GM12872 (cell line): Measurements from ENCODE around the gene PKD1L1.

Experiments used
- TF ChIP-seq, protein P1 (sequence below): IDR thresholded peaks from 3 replicates; pipeline ENCODE4 v1.5.1; 2011; ENCODE audit warnings: low read depth, mild to moderate bottlenecking, low read length, moderate library complexity; ENCODE audit not compliant: insufficient read depth

The PKD1L1 gene

DNA sequence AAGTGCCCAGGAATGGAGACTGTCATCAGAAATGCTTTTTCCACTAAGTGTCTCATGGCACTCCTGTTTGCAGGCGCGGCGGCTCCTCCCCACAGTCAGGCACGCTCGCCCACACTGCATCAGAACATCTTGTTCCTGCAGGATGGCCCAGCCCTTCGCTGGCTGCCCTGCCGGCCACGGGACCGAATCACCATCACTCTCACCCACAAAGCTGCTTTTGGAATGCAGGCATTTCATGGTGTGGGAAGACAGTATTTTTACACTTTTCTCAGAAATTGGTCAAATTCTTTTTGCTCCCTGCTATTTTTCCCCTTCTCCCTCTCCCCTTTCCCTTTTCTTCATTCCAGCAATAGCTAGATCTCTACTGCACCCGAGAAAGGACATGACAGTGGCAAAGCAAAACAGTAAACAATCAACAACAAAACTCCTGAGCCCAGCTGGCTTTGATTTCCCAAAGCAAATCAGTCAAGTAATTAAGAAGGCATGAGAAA is 190.3 kb downstream of the PKD1L1 start:
- TF ChIP-seq, protein P1, sequence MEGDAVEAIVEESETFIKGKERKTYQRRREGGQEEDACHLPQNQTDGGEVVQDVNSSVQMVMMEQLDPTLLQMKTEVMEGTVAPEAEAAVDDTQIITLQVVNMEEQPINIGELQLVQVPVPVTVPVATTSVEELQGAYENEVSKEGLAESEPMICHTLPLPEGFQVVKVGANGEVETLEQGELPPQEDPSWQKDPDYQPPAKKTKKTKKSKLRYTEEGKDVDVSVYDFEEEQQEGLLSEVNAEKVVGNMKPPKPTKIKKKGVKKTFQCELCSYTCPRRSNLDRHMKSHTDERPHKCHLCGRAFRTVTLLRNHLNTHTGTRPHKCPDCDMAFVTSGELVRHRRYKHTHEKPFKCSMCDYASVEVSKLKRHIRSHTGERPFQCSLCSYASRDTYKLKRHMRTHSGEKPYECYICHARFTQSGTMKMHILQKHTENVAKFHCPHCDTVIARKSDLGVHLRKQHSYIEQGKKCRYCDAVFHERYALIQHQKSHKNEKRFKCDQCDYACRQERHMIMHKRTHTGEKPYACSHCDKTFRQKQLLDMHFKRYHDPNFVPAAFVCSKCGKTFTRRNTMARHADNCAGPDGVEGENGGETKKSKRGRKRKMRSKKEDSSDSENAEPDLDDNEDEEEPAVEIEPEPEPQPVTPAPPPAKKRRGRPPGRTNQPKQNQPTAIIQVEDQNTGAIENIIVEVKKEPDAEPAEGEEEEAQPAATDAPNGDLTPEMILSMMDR, result no peak

DNA sequence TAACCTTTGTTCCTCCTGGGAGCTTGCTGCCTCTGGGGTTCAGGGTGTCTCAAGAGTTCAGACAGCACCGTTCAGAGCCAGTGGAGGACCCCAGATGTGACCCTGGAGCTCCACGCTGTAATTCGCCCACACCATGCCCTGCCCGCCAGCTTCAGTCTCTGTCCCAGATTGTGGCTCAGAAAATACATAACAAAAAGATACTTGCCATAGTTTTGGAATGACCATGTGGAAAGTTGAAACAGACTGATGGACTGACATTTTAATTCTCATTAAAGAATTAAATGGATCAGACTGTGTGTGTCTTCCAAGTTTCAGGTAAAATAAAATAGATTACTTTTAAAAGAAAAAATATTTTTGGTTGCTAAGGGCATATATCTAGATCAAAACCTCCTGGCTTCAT is 191.6 kb downstream of the PKD1L1 start:
- TF ChIP-seq, protein P1, result no peak

DNA sequence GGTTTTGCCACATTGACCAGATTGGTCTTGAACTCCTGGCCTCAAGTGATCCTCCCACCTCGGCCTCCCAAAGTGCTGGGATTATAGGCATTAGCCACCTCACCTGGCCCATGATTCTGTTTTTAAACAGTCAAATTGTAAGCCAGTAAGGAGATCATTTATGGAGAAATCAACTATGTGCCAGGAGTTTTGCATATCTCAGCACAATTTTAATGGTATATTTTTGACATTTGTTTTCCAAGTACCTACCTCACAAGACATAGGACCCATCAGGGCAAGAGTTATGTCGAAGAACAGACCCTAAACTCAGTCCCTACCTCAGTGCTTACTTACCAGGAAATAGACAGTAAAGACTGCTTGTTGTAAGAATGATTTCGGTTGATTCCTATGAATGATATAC is 193.0 kb downstream of the PKD1L1 start:
- TF ChIP-seq, protein P1, result no peak

DNA sequence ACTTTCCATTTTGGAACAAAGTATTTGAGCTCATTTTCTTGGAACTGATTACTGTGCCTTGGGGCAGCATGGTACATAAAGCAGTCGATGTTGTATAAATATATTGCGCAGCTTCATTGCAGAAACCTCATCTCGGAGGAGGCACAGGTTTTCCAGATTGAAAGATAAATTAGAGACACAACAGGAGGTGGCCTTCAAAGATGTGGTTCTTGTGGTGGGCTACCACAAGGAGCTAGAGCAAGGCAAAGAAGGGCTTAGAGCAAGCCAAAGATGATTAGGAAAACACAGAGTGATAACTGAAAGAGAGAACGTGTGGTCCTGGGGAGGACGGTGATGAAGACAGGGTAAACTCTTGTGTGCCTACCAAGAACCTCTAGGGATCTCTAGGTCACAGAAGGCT is 197.2 kb downstream of the PKD1L1 start:
- TF ChIP-seq, protein P1, result no peak

DNA sequence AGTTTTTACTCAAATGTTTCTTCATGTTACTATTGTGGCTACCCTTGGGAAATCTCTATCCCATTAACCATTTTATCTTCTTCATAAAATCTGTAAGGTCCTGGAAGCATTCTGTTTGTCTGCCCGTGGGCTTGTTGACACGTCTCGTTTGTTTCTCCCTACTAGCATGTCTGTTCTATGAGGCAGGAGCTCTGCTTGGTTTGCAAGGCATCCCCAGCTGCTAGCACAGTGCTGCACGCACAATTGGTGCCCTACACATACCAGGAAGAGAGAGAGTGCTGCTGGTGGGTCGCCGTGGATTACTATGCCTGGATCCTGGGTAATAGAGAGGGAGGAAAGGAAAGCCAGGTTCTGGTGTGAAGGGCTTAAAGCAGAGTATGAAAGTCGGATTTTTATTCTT is 200.2 kb downstream of the PKD1L1 start:
- TF ChIP-seq, protein P1, result no peak

DNA sequence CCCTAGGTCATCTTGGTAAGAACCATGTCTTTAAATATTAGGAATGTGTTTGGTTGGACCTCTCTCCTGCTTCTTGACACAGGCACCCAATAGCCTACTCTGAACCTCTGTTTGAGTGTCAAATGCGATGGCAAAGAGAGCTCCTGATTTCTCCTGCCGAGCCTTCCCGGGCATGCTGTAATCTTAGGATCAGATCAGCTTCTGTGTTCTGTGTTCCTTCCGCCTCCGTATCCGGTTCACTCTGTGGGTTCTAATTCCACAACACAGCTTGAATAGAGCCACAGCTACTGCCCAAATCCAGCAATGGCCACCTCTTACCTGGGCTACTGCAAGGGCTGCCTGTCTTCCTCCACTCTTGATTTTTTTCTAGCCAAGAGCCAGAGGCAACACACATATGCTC is 201.1 kb downstream of the PKD1L1 start:
- TF ChIP-seq, protein P1, result no peak

DNA sequence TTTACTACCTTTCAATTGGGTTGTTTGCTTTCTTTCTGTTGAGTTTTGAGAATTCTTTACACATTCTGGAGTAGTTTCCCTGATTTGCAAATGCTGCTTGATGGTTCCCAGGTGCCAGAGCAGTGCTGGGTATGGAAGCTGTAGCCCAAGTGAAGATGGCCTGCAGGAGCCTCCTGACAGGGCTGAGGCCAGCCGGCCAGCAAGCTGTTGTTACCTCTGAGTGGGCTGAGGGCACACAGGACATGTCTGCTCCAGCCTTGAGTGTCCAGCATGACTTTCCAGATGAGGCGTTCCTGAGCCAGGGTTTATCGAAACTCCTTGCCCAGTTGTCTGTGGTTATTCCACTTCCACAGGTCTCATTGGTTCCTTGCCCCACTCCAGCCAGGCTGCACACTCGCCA is 201.8 kb downstream of the PKD1L1 start:
- TF ChIP-seq, protein P1, result no peak

DNA sequence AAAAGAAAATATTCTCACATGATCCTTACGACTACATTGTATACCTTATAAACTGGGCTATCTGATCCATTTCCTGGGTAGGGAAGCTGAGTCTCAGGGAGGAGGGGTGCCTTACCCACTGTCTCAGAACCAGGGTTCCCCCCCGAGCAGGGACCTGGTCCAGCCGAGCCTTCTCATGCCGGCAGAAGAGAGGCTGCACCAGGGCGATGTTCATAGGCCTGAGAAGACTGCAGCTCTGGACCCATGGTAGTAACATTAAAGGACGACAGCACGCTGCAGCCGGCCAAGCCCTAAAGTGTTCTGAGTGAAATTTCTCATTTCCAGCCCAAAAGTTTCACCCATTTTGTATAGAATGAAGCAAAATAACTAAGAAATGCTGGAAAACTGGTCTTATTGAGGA is 203.4 kb downstream of the PKD1L1 start:
- TF ChIP-seq, protein P1, result no peak
